DOHH2 (cell line): ENCODE results near the gene AUTS2.

Experiments used
- CTCF ChIP-seq: fragments of 200-600 bp; sonication (generic); IDR thresholded peaks from one replicate; pipeline ENCODE4 v1.5.1; 2014; ENCODE audit warnings: antibody characterized with exemption, mild to moderate bottlenecking, low read depth, low read length; ENCODE audit not compliant: poor library complexity, severe bottlenecking
- EZH2phosphoT487 ChIP-seq: fragments of 200-600 bp; sonication (generic); IDR thresholded peaks from 2 replicates; pipeline ENCODE4 v1.6.1; 2017; ENCODE audit warnings: borderline replicate concordance, mild to moderate bottlenecking, antibody characterized with exemption, low read length, moderate library complexity, mixed read lengths

- TF ChIP-seq CTCF (no peak), EZH2phosphoT487 (no peak)
These were observed 1163.5 kb downstream of the AUTS2 start for GRCh38 chr7:70761711-70762328.
